ENCODE data around the gene DACH2. TPM values are rescaled to one million over a fixed set of nuclear protein-coding genes. Genes with fewer than 3 reads are reported as not detected.

The DACH2 gene
- total RNA-seq, 4 donors from 2014 or later: 0.15 TPM; not detected in 3

DNA sequence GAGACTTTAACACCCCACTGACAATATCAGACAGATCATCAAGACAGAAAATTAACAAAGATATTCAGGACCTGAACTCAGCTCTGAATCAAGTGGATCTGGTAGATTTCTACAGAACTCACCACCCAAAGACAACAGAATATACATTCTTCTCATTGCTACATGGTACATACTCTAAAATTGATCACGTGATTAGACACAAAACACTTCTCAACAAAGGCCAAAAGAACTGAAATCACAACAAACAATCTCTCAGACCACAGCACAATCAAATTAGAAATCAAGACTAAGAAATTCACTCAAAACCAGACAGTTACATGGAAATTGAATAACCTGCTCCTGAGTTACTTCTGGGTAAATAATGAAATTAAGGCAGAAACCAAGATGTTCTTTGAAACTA is 49.6 kb downstream of the DACH2 start:
- TF ChIP-seq CTCF (IDR thresholded peaks at IDR 0.05) (no peak), POLR2A (IDR thresholded peaks at IDR 0.05) (no peak)
- 61 to 100% methylated on average over 1 of the region's 1 CpG for WGBS, 2 donors
- no peak for DNase-seq (ENCODE audit: low spot score in 2 of 2)
- no peak overlapping the region for H3K4me3 ChIP-seq (ENCODE audit: low read depth, poor library complexity, severe bottlenecking)
- intact Hi-C loops (cut with DNase I; ENCODE audit: low total_unique reads): no loop called here

GRCh38 chrX:86210772-86211171 is 62.5 kb downstream of the DACH2 start:
- intact Hi-C loops (cut with DNase I; ENCODE audit: low total_unique reads): no loop called here
- no peak for TF ChIP-seq CTCF (IDR thresholded peaks at IDR 0.05)
- no peak for TF ChIP-seq POLR2A (IDR thresholded peaks at IDR 0.05)
- no peak for DNase-seq (ENCODE audit: low spot score in 2 of 2)
- WGBS, 2 donors: 35 to 51% methylated on average over 3 of the region's 3 CpGs
- H3K4me3 ChIP-seq (ENCODE audit: low read depth, poor library complexity, severe bottlenecking): no peak overlapping the region

- H3K4me3 ChIP-seq (ENCODE audit: low read depth, poor library complexity, severe bottlenecking): no peak overlapping the region
- TF ChIP-seq POLR2A (IDR thresholded peaks at IDR 0.05): no peak
- TF ChIP-seq CTCF (IDR thresholded peaks at IDR 0.05): no peak
- WGBS, 2 donors: 78 to 91% methylated on average over 3 of the region's 3 CpGs
Measured at GRCh38 chrX:86215260-86215659, 67.0 kb downstream of the DACH2 start.

GRCh38 chrX:86237482-86237881 is 89.2 kb downstream of the DACH2 start:
- no peak for DNase-seq (ENCODE audit: low spot score in 2 of 2)
- WGBS, 2 donors: 74 to 78% methylated on average over 6 of the region's 6 CpGs

More at GRCh38 chrX:86215260-86215659, 67.0 kb downstream of the DACH2 start:
- intact Hi-C loops (cut with DNase I; ENCODE audit: low total_unique reads): no loop called here
- no peak for DNase-seq (ENCODE audit: low spot score in 2 of 2)

GRCh38 chrX:86241547-86241946 is 93.3 kb downstream of the DACH2 start:
- WGBS, 2 donors: 86 to 100% methylated on average over 1 of the region's 1 CpG
- intact Hi-C loops (cut with DNase I; ENCODE audit: low total_unique reads): no loop called here
- no peak for TF ChIP-seq CTCF (IDR thresholded peaks at IDR 0.05)
- no peak for TF ChIP-seq POLR2A (IDR thresholded peaks at IDR 0.05)
- H3K4me3 ChIP-seq (ENCODE audit: low read depth, poor library complexity, severe bottlenecking): no peak overlapping the region
- no peak for DNase-seq (ENCODE audit: low spot score in 2 of 2)

More at GRCh38 chrX:86237482-86237881, 89.2 kb downstream of the DACH2 start:
- H3K4me3 ChIP-seq (ENCODE audit: low read depth, poor library complexity, severe bottlenecking): no peak overlapping the region
- intact Hi-C loops (cut with DNase I; ENCODE audit: low total_unique reads): no loop called here
- no peak for TF ChIP-seq CTCF (IDR thresholded peaks at IDR 0.05)
- TF ChIP-seq POLR2A (IDR thresholded peaks at IDR 0.05): no peak

DNA sequence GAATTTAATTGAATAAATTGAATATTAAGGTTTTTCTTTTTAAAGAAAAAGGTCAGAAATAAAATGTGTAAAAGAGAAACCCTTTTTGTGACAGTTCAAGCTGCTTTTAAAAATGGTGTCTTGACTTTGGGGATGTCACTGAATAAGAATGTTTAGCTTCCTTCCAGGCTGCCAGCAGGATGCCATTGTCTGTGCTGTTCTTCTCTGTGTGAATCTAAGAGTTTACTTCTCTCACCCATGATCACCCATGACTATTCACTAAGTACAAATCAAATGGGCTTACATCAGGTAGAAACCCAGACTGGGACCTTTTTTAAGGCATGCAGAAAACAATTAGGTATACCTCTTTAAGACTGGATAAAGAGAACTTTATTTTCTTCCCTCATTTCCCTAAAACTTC is 115.3 kb downstream of the DACH2 start:
- TF ChIP-seq CTCF (IDR thresholded peaks at IDR 0.05) (no peak), POLR2A (IDR thresholded peaks at IDR 0.05) (no peak)
- no peak for DNase-seq (ENCODE audit: low spot score in 2 of 2)
- H3K4me3 ChIP-seq (ENCODE audit: low read depth, poor library complexity, severe bottlenecking): no peak overlapping the region
- intact Hi-C loops (cut with DNase I; ENCODE audit: low total_unique reads): no loop called here

All from lower leg skin (tissue), 4 donors.